ENCODE data around the gene LUM.

The LUM gene

GRCh38 chr12:91074851-91075250 lies 36.4 kb downstream of the LUM start:
- no peak for DNase-seq

- DNase-seq: no peak
These were observed 37.1 kb downstream of the LUM start for GRCh38 chr12:91074154-91074709.

DNA sequence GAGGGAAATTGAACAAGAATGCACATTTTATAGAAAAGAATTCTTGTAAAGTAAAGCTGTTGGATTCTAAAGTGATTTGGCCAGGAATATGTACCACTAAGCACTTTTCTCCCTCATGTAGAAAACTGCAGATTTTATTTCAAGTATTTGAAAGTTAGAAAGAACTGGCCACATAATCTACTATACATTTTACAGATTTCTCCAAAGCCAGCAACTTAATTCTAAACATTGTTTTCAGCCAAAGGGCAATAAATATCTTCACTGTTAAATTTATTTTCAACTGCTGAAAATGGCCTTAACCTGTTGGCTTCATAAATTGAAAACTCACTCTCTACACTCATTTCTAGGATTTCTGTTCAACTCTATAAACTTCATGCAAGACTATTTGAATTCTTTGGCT lies 37.9 kb downstream of the LUM start:
- no peak for DNase-seq

DNA sequence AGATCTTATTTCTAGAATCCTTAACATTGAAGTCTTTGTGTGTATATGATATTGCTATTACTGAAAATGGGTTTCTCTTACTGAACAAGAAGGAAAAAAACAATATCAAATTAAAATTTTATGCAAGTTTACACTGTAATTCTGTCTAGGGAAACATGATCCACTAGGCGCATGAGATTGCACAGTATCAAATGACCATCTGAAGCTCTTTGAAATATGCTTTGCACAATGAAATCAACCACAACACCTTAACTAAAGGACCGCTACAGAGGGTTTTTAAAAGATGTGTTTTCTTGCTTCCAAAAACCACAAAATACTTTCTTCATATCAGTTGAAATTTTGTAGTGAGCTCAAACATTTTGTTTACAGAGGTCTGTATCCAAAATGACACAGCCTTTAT lies 38.4 kb downstream of the LUM start:
- DNase-seq: no peak

DNA sequence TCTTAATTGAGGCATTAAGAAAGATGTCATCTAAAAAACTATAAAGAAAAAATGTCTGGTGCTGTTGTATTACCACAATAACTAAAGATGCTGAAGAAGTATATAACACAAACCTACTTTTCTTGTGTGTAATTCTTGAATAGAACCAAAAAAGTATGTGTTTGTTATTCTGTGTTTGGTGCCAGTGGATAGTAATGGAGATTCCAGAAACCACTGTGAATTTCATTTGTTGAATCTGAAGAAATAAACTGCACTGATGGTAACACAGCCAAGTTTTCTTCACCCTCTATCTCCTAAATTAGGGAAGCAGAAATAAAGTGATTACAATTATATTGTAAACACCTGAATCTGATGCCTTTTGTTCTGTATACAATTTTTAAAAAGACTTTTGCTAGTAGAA lies 40.4 kb downstream of the LUM start:
- DNase-seq: no peak

DNA sequence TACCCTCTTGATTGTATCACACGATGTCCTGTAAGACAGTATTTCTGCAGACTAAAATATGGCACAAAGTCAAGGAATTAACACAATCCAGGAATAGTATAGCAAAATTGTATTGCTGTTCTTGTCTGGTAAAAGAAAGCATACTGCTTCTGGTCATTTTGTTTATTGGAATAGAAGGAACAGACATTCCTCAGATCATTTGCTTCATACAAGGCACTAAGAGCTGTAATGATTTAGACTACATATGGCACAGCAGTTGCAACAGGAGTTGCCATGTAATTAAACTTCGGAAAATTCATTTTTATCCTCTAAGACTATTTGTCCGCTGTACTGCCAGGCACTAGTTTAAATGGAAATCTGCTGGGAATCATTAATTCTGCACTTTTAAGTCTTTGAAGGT lies 45.9 kb downstream of the LUM start:
- DNase-seq: no peak

DNA sequence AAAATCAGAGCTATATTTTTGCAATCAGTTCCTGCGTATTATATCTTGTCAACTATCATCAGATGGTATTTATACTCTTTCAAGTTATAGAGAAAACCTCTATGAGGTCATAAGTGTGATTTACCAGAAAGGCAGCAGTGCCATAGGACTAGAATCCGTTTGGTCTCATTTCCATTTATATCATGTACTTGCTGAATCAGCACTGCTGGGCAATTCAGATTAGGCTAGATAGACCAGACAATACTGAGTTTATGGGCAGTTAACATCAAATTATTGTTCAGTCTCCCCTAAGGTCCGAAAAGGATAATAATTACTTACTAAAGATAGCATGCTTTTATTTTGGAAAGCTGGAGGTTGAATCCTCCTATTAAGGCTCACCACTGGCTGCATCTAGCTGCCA lies 46.7 kb downstream of the LUM start:
- DNase-seq: no peak

DNA sequence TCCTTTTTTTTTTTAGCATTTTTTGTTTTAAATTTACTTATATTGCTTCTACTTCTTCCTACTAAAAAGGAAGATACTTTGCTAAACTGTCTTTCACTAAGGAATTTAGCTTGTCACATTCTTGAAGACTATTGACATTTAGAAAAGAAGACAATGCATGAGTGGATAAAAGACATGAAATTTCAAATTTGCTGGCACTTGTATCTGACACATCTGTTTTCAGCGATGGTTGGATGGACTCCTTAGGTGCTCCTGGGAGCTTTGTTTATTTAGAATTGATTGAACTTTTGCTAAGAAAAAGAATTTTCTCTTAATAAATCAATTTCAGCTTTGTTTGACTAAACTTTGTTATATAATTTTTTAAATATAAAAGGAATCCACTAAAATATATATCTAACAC lies 50.2 kb downstream of the LUM start:
- no peak for DNase-seq

GRCh38 chr12:91059211-91059610 lies 52.1 kb downstream of the LUM start:
- DNase-seq: no peak

GRCh38 chr12:91058786-91059185 lies 52.5 kb downstream of the LUM start:
- no peak for DNase-seq

DNA sequence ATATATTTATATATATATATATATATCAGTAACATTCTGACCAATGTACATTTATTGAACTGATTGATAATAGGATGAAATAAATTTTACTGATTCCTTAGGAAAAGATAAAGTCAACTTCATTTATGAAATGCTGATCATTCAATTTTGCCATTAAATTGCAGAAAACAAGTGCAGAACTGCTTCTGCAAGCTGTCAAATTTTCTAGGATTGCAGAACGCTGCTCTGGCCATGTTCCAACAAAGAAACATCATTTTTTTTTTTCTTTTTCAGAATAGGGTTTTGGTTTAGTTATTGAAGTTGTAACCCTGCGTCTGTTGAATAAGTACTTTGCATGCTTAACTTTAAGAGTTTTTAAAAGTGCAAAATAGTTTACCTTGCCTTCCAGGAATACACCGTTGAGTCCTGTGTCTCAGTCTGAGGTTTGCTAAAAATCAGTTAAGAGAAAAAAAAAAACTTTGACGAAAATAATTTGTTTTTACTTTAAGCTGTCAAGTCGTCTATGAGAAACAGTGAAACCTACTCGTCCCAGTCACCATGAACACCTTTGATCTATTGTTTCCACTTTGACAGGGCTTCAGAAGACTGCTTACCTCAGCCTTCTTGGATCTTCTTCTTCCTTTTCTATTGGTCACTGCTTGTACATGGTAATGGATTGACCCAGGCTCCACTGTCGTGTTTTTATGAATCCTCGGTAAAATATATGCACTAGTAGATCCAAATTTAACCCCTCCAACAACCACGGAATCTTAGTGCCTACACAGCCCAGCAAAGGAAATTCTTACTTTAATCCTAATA lies 53.7 kb downstream of the LUM start, which contains the start of gene KERA:
TSS of gene KERA (minus strand) at position 657 of the 798 bp plus-strand sequence. CDS start 1,743 bp downstream, outside the sequence.
- no peak for DNase-seq

DNA sequence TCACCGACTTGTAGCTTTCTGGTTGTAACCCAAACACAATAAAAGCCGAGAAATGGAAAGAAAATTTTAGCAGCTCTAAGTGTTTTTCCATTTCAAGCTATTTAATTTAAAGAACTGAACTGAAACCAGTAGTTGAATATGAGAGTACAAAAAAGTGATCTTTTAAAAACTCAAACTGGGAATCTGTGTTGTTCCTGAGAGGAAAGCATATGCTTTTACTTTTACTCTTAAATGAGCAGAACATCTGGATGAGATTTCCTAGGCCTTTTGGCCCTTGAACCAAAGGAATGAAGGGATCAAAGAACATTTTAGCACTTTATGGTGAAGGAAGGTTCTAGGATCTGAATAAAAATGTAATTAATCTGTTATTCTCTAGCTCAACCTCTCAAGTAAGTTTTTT lies 54.8 kb downstream of the LUM start:
- DNase-seq: no peak

DNA sequence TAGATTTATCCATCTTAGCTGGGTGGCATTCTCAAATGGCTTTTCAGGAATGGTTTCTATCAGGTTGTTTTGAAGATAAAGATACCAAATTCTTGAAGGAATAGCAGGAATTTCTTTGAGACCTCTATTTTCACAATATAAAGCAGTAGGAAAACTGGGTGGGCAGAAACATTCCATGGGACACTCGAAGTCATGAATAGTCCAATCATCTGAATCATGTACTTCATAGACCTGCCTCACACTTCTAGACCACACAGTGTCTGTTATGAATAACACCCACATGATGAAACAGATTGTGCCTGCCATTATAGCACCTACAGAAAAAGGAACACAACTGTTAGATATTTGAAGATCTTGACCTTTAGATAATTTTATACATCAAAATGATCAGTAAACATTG lies 55.3 kb downstream of the LUM start:
- DNase-seq: no peak

GRCh38 chr12:91053951-91054715 lies 57.2 kb downstream of the LUM start:
- DNase-seq: no peak

All from nucleus accumbens (tissue), 56 donors.